ENCODE results near the gene CACNA1I. TPM values are rescaled to one million over a fixed set of nuclear protein-coding genes. Genes with fewer than 3 reads are reported as not detected.

The CACNA1I gene
- total and polyA plus RNA-seq, 7 donors: under 0.01 to 0.95 (median 0.15) TPM; not detected in 3

- intact Hi-C loops (cut with DNase I): no loop called here
- no peak for DNase-seq
Measured at GRCh38 chr22:39713799-39714290, 143.3 kb downstream of the CACNA1I start.

DNA sequence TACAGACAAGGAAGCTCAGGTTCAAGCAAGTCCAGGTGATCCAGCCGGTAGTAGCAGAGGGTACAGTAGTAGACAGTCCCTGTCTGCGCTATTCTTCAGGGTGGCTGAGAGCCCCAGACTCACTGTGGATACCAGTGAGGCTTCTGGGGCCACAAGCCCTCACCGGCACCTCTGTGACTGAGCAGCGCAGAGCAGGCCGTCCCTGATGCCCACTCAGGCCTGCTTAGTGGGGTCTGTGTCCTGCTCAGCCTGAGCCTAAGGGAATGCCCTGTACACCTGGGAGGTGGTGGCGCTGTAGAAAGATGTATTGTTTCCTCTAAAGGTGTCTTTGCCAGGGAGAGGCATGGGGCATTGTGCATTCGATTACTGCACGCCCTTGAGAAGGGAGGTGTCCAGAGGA lies 143.8 kb downstream of the CACNA1I start:
- Histone ChIP-seq H3K27me3 (peaks cover 0 to 16% (median 0%) of the 10 kb centered on the region in 3 donors), H3K27ac (no peak overlapping the region), H3K4me1 (no peaks in the 10 kb centered on the region), H3K36me3 (no peaks in the 10 kb centered on the region), H3K9me3 (no peaks in the 10 kb centered on the region), H3K4me3 (no peak overlapping the region)
- 89 to 93% methylated on average over 8 of the region's 8 CpGs for WGBS, 2 donors
- intact Hi-C loops (cut with DNase I): no loop called here
- no peak for DNase-seq
- no peak for TF ChIP-seq POLR2AphosphoS5 (IDR thresholded peaks at IDR 0.05)
- TF ChIP-seq EP300 (IDR thresholded peaks at IDR 0.05): no peak
- TF ChIP-seq, protein P1, sequence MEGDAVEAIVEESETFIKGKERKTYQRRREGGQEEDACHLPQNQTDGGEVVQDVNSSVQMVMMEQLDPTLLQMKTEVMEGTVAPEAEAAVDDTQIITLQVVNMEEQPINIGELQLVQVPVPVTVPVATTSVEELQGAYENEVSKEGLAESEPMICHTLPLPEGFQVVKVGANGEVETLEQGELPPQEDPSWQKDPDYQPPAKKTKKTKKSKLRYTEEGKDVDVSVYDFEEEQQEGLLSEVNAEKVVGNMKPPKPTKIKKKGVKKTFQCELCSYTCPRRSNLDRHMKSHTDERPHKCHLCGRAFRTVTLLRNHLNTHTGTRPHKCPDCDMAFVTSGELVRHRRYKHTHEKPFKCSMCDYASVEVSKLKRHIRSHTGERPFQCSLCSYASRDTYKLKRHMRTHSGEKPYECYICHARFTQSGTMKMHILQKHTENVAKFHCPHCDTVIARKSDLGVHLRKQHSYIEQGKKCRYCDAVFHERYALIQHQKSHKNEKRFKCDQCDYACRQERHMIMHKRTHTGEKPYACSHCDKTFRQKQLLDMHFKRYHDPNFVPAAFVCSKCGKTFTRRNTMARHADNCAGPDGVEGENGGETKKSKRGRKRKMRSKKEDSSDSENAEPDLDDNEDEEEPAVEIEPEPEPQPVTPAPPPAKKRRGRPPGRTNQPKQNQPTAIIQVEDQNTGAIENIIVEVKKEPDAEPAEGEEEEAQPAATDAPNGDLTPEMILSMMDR (IDR thresholded peaks at IDR 0.05): no peak
- no peak for TF ChIP-seq POLR2A (IDR thresholded peaks at IDR 0.05)

More at GRCh38 chr22:39713799-39714290, 143.3 kb downstream of the CACNA1I start:
- TF ChIP-seq POLR2A (IDR thresholded peaks at IDR 0.05) (no peak), POLR2AphosphoS5 (IDR thresholded peaks at IDR 0.05) (no peak), EP300 (IDR thresholded peaks at IDR 0.05) (no peak)
- TF ChIP-seq, protein P1 (IDR thresholded peaks at IDR 0.05): no peak
- H3K27ac ChIP-seq: no peak overlapping the region
- no peaks in the 10 kb centered on the region for H3K4me1 ChIP-seq
- peaks cover 0 to 16% (median 0%) of the 10 kb centered on the region in 3 donors for H3K27me3 ChIP-seq
- no peaks in the 10 kb centered on the region for H3K36me3 ChIP-seq
- WGBS, 2 donors: 90% methylated on average over 10 of the region's 10 CpGs
- no peak overlapping the region for H3K4me3 ChIP-seq
- no peaks in the 10 kb centered on the region for H3K9me3 ChIP-seq

- Histone ChIP-seq H3K4me3 (no peak overlapping the region), H3K27ac (no peak overlapping the region), H3K4me1 (no peaks in the 10 kb centered on the region), H3K9me3 (no peaks in the 10 kb centered on the region), H3K36me3 (no peaks in the 10 kb centered on the region), H3K27me3 (peaks cover 0 to 9% (median 0%) of the 10 kb centered on the region in 3 donors)
- TF ChIP-seq POLR2A (IDR thresholded peaks at IDR 0.05) (no peak), POLR2AphosphoS5 (IDR thresholded peaks at IDR 0.05) (no peak), EP300 (IDR thresholded peaks at IDR 0.05) (no peak)
- TF ChIP-seq, protein P1 (IDR thresholded peaks at IDR 0.05): no peak
- DNase-seq: no peak
- intact Hi-C loops (cut with DNase I): no loop called here
- 83 to 87% methylated on average over 25 of the region's 25 CpGs for WGBS, 2 donors
Measured at GRCh38 chr22:39715778-39716495, 145.4 kb downstream of the CACNA1I start.

DNA sequence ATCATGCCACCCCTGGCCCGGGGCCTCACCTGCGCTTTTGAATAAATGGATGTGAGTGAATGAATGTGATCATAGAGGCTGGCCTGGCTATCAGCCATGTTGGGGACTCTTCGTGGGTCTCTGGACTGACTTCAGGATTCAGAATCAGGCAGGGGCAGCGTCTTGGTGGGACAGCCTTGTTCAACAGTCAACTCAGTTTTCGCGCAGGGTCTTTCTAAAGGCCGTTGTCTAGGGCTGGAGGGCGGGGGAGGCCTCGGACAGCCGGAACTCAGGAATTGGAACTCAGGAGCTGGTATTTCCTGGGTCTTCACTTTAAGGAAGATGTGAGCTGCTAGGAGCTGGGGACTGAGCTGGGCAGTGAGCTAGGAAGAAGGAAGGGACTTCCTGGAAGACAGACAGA lies 146.0 kb downstream of the CACNA1I start:
- Histone ChIP-seq H3K4me1 (no peaks in the 10 kb centered on the region), H3K27ac (no peak overlapping the region), H3K9me3 (no peaks in the 10 kb centered on the region), H3K27me3 (peaks cover 0 to 3% (median 0%) of the 10 kb centered on the region in 3 donors), H3K4me3 (no peak overlapping the region), H3K36me3 (no peaks in the 10 kb centered on the region)
- intact Hi-C loops (cut with DNase I): no loop called here
- no peak for DNase-seq
- 89 to 93% methylated on average over 10 of the region's 10 CpGs for whole genome bisulfite sequencing, 2 donors
- no peak for TF ChIP-seq EP300 (IDR thresholded peaks at IDR 0.05)
- TF ChIP-seq, protein P1 (IDR thresholded peaks at IDR 0.05): no peak
- no peak for TF ChIP-seq POLR2AphosphoS5 (IDR thresholded peaks at IDR 0.05)
- no peak for TF ChIP-seq POLR2A (IDR thresholded peaks at IDR 0.05)

Data from sigmoid colon (tissue), 7 donors.